ENCODE data around the gene LRRC7. TPM values are rescaled to one million over a fixed set of nuclear protein-coding genes. Genes with fewer than 3 reads are reported as not detected.

Gene LRRC7
- total and polyA plus RNA-seq, 2 experiments from 2014 or later, result 0.99 to 1.8 TPM

DNA sequence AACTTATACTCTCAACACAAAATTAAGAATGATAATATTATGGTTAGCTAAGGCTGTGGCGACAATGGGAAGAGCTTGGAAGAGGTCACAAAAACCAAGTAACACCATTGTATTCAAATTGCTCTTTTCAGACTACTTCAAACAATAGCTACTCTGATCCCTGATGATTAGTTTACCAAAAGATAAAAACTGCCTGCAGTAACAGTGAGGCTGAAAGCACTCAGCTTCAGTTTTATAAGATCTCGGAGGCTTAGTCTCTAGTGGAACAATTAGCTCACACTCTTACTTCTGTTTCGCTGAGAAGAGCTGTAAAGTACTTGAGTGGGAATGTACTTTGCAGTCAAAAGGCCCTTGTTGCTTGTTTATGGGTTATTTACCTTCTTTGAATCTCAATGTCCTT lies 278.5 kb downstream of the LRRC7 start:
- 32% methylated on average over 3 of the region's 3 CpGs for WGBS (ENCODE audit: low lambda C conversion rate, missing lambda C conversion rate)
- Histone ChIP-seq H3K27me3 (no peaks in the 10 kb centered on the region), H3K4me2 (no peak overlapping the region), H3K36me3 (replicated peaks; ENCODE audit: insufficient read depth, low read depth) (no peaks in the 10 kb centered on the region), H3K4me3 (no peak overlapping the region), H3K4me1 (ENCODE audit: insufficient read depth) (no peaks in the 10 kb centered on the region), H2AFZ (no peak overlapping the region), H3K27ac (no peak overlapping the region), H3K9me3 (ENCODE audit: low read depth) (no peaks in the 10 kb centered on the region), H3K79me2 (no peaks in the 10 kb centered on the region), H4K20me1 (ENCODE audit: insufficient read depth, poor library complexity, severe bottlenecking) (no peaks in the 10 kb centered on the region), H3K9me2 (replicated peaks; ENCODE audit: insufficient read depth) (no peaks in the 10 kb centered on the region)
- TF ChIP-seq EZH2phosphoT487 (IDR thresholded peaks at IDR 0.05; ENCODE audit: low read depth, severe bottlenecking, unreplicated experiment), result no peak
- TF ChIP-seq EZH2 (IDR thresholded peaks at IDR 0.05; ENCODE audit: borderline replicate concordance), result no peak
- TF ChIP-seq, protein P1, sequence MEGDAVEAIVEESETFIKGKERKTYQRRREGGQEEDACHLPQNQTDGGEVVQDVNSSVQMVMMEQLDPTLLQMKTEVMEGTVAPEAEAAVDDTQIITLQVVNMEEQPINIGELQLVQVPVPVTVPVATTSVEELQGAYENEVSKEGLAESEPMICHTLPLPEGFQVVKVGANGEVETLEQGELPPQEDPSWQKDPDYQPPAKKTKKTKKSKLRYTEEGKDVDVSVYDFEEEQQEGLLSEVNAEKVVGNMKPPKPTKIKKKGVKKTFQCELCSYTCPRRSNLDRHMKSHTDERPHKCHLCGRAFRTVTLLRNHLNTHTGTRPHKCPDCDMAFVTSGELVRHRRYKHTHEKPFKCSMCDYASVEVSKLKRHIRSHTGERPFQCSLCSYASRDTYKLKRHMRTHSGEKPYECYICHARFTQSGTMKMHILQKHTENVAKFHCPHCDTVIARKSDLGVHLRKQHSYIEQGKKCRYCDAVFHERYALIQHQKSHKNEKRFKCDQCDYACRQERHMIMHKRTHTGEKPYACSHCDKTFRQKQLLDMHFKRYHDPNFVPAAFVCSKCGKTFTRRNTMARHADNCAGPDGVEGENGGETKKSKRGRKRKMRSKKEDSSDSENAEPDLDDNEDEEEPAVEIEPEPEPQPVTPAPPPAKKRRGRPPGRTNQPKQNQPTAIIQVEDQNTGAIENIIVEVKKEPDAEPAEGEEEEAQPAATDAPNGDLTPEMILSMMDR (IDR thresholded peaks at IDR 0.05; ENCODE audit: poor library complexity), result no peak
- no peak for DNase-seq (ENCODE audit: low spot score)

DNA sequence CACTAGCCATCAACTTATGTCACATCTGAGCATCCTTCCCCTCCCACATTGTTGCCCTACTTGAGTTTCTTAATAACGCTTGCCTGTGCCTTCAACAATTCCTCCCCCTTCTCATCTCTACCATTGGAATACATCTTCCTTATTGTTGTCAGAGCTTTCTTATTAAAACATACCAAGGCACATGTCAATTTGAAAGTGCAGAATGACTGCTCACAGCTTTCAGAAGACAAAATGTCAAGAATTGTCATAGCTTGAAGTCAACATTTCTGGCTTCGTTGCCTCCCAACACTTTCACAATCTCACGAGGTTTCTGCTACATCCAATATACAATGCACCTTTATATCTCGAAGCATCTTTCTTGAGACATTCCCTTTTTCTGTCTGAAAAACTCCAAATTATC lies 279.9 kb downstream of the LRRC7 start:
- no peak overlapping the region for H2AFZ ChIP-seq

DNA sequence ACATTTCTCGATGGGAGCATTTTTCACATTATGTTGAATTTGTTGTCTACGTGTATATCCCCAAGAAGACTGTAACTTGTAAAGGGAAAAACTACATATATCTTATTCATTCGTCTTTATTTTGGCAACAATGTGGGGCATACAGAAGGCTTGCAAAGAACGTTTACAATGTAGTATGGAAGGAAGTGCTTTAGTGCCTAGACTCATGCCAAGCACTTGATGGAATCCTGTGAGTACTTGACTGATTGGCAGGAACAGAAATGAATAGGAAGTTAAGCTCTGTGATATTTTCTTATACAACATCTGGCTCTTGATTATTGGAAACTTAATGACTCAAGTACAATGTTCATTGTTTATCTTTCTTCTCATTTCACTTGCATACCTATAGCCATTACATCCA lies 284.4 kb downstream of the LRRC7 start:
- Histone ChIP-seq H3K27me3 (no peaks in the 10 kb centered on the region), H4K20me1 (ENCODE audit: insufficient read depth, poor library complexity, severe bottlenecking) (no peaks in the 10 kb centered on the region), H3K79me2 (no peaks in the 10 kb centered on the region), H3K4me3 (no peak overlapping the region), H3K27ac (no peak overlapping the region), H3K4me2 (no peak overlapping the region), H3K36me3 (replicated peaks; ENCODE audit: insufficient read depth, low read depth) (no peaks in the 10 kb centered on the region), H2AFZ (no peak overlapping the region), H3K9me3 (ENCODE audit: low read depth) (no peaks in the 10 kb centered on the region), H3K4me1 (ENCODE audit: insufficient read depth) (no peaks in the 10 kb centered on the region), H3K9me2 (replicated peaks; ENCODE audit: insufficient read depth) (no peaks in the 10 kb centered on the region)
- DNase-seq (ENCODE audit: low spot score), result no peak
- TF ChIP-seq, protein P1 (IDR thresholded peaks at IDR 0.05; ENCODE audit: poor library complexity), result no peak
- TF ChIP-seq EZH2phosphoT487 (IDR thresholded peaks at IDR 0.05; ENCODE audit: low read depth, severe bottlenecking, unreplicated experiment) (no peak), EZH2 (IDR thresholded peaks at IDR 0.05; ENCODE audit: borderline replicate concordance) (no peak)
- WGBS (ENCODE audit: low lambda C conversion rate, missing lambda C conversion rate), result 82% methylated on average over 4 of the region's 4 CpGs

More for the DNA sequence above, 279.9 kb downstream of the LRRC7 start:
- H3K27ac ChIP-seq, result no peak overlapping the region
- DNase-seq (ENCODE audit: low spot score), result no peak
- H3K4me3 ChIP-seq, result no peak overlapping the region
- WGBS (ENCODE audit: low lambda C conversion rate, missing lambda C conversion rate), result 92% methylated on average over 4 of the region's 4 CpGs
- no peaks in the 10 kb centered on the region for H3K4me1 ChIP-seq (ENCODE audit: insufficient read depth)
- no peaks in the 10 kb centered on the region for H3K9me2 ChIP-seq (replicated peaks; ENCODE audit: insufficient read depth)
- H3K9me3 ChIP-seq (ENCODE audit: low read depth), result no peaks in the 10 kb centered on the region
- H3K4me2 ChIP-seq, result no peak overlapping the region
- no peaks in the 10 kb centered on the region for H3K79me2 ChIP-seq
- no peaks in the 10 kb centered on the region for H3K27me3 ChIP-seq
- no peaks in the 10 kb centered on the region for H3K36me3 ChIP-seq (replicated peaks; ENCODE audit: insufficient read depth, low read depth)
- no peaks in the 10 kb centered on the region for H4K20me1 ChIP-seq (ENCODE audit: insufficient read depth, poor library complexity, severe bottlenecking)
- TF ChIP-seq, protein P1 (IDR thresholded peaks at IDR 0.05; ENCODE audit: poor library complexity), result no peak
- no peak for TF ChIP-seq EZH2phosphoT487 (IDR thresholded peaks at IDR 0.05; ENCODE audit: low read depth, severe bottlenecking, unreplicated experiment)
- no peak for TF ChIP-seq EZH2 (IDR thresholded peaks at IDR 0.05; ENCODE audit: borderline replicate concordance)

DNA sequence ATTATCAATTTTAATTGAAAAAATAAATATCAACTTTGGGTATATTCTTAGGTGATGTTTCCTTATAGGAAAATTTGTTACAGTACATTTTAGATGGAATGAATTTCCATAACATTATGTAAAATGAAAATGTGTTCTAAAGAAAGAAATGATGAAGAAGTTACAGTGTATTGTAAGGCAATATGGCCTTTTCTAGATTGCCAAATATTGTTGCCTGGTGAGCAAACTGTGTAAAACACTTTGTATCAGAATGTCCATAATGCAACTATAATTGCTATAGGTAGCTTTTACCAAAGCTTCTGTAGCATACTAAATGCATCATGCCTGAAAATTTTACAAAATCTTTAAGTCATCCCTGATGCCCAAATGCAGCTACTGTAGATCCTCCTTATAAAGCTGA lies 285.0 kb downstream of the LRRC7 start:
- Histone ChIP-seq H3K27me3 (no peaks in the 10 kb centered on the region), H3K36me3 (replicated peaks; ENCODE audit: insufficient read depth, low read depth) (no peaks in the 10 kb centered on the region), H3K4me1 (ENCODE audit: insufficient read depth) (no peaks in the 10 kb centered on the region), H3K4me2 (no peak overlapping the region), H3K79me2 (no peaks in the 10 kb centered on the region), H3K9me2 (replicated peaks; ENCODE audit: insufficient read depth) (no peaks in the 10 kb centered on the region), H2AFZ (no peak overlapping the region), H3K4me3 (no peak overlapping the region), H3K9me3 (ENCODE audit: low read depth) (no peaks in the 10 kb centered on the region), H3K27ac (no peak overlapping the region), H4K20me1 (ENCODE audit: insufficient read depth, poor library complexity, severe bottlenecking) (no peaks in the 10 kb centered on the region)
- TF ChIP-seq EZH2 (IDR thresholded peaks at IDR 0.05; ENCODE audit: borderline replicate concordance) (no peak), EZH2phosphoT487 (IDR thresholded peaks at IDR 0.05; ENCODE audit: low read depth, severe bottlenecking, unreplicated experiment) (no peak)
- TF ChIP-seq, protein P1 (IDR thresholded peaks at IDR 0.05; ENCODE audit: poor library complexity), result no peak
- DNase-seq (ENCODE audit: low spot score), result no peak
